DND-41 (cell line): Measurements from ENCODE around the gene RPS26.

Experiments used
- ATAC-seq: fragments of 200-7000 bp; cut with Tn5 transposase; 3 replicates; pipeline ENCODE4 v1.9.1; 2021; ENCODE audit warnings: low read depth; ENCODE audit not compliant: insufficient read depth
- DNase-seq: peaks from one replicate; pipeline ENCODE4 v3.0.0-alpha.2; 2020
- H2AFZ ChIP-seq: 2 replicates; pipeline ENCODE4 v1.6.0; 2012; ENCODE audit warnings: low read depth, low read length
- H3K27ac ChIP-seq: 2 replicates; pipeline ENCODE4 v1.5.1; 2012; ENCODE audit warnings: low read length, inconsistent platforms
- H3K27me3 ChIP-seq: fragments of 200-600 bp; sonication (generic); 2 replicates; pipeline ENCODE4 v1.6.0; 2012; ENCODE audit warnings: low read length, mild to moderate bottlenecking, inconsistent platforms; ENCODE audit not compliant: insufficient read depth, poor library complexity
- H3K36me3 ChIP-seq: 2 replicates; pipeline ENCODE4 v1.5.1; 2012; ENCODE audit warnings: low read length, inconsistent platforms; ENCODE audit not compliant: insufficient read depth
- H3K4me1 ChIP-seq: 2 replicates; pipeline ENCODE4 v1.5.1; 2012; ENCODE audit warnings: mild to moderate bottlenecking, low read length; ENCODE audit not compliant: insufficient read depth
- H3K4me2 ChIP-seq: 2 replicates; pipeline ENCODE4 v1.6.0; 2012; ENCODE audit warnings: mild to moderate bottlenecking, moderate library complexity, low read length, inconsistent platforms; ENCODE audit not compliant: insufficient read depth
- H3K4me3 ChIP-seq, 2 experiments: fragments of 200-600 bp in 1 of 2; shearing (Covaris generic) in 1 of 2; 2 replicates each; pipeline ENCODE4 v1.5.1; 2012 to 2016; ENCODE audit warnings: inconsistent platforms in 2 of 2, low read length in 2 of 2, mild to moderate bottlenecking in 2 of 2, low read depth in 1 of 2, moderate library complexity in 1 of 2
- H3K79me2 ChIP-seq: 2 replicates; pipeline ENCODE4 v1.6.0; 2012; ENCODE audit warnings: low read length, inconsistent platforms; ENCODE audit not compliant: insufficient read depth
- H3K9ac ChIP-seq: 2 replicates; pipeline ENCODE4 v1.6.0; 2012; ENCODE audit warnings: low read depth, mild to moderate bottlenecking, inconsistent platforms, low read length, moderate library complexity
- H3K9me3 ChIP-seq: 2 replicates; pipeline ENCODE4 v1.5.1; 2012; ENCODE audit warnings: low read length, moderate library complexity, mild to moderate bottlenecking, inconsistent platforms; ENCODE audit not compliant: insufficient read depth, severe bottlenecking
- H4K20me1 ChIP-seq: 2 replicates; pipeline ENCODE4 v1.6.0; 2012; ENCODE audit warnings: low read length; ENCODE audit not compliant: insufficient read depth
- CTCF ChIP-seq: IDR thresholded peaks from 2 replicates; pipeline ENCODE4 v1.5.1; 2012; ENCODE audit warnings: borderline replicate concordance, low read length, moderate library complexity, mild to moderate bottlenecking; ENCODE audit not compliant: poor library complexity, severe bottlenecking; ENCODE audit errors: extremely low read depth
- EZH2 ChIP-seq: IDR thresholded peaks from 3 replicates; pipeline ENCODE4 v1.6.1; 2012; ENCODE audit warnings: borderline replicate concordance, low read depth, mild to moderate bottlenecking, moderate library complexity, low read length, inconsistent platforms; ENCODE audit not compliant: severe bottlenecking

The RPS26 gene

GRCh38 chr12:56013482-56013881 is 28.2 kb upstream of the RPS26 start:
- H3K27me3 ChIP-seq = no peaks in the 10 kb centered on the region
- no peaks in the 10 kb centered on the region for H3K9me3 ChIP-seq
- DNase-seq (no peak), ATAC-seq (no peak)
- no peak overlapping the region for H3K9ac ChIP-seq
- H3K36me3 ChIP-seq = no peaks in the 10 kb centered on the region
- H3K27ac ChIP-seq = no peak overlapping the region
- H2AFZ ChIP-seq = no peak overlapping the region
- TF ChIP-seq CTCF (no peak), EZH2 (no peak)
- H3K4me1 ChIP-seq = no peaks in the 10 kb centered on the region
- no peak overlapping the region for H3K4me3 ChIP-seq
- no peaks in the 10 kb centered on the region for H4K20me1 ChIP-seq
- H3K4me2 ChIP-seq = no peak overlapping the region
- H3K79me2 ChIP-seq = no peaks in the 10 kb centered on the region

- Histone ChIP-seq H3K4me2 (no peak overlapping the region), H3K27me3 (no peaks in the 10 kb centered on the region), H3K36me3 (no peaks in the 10 kb centered on the region), H3K79me2 (no peaks in the 10 kb centered on the region), H2AFZ (no peak overlapping the region), H3K9me3 (no peaks in the 10 kb centered on the region), H3K27ac (no peak overlapping the region), H3K4me1 (peaks cover under 1% of the 10 kb centered on the region; the same call in 1 of the 2 replicates), H3K4me3 (no peak overlapping the region), H3K9ac (no peak overlapping the region), H4K20me1 (no peaks in the 10 kb centered on the region)
- ATAC-seq = no peak
- DNase-seq = no peak
- no peak for TF ChIP-seq EZH2
- no peak for TF ChIP-seq CTCF
These were observed 27.5 kb upstream of the RPS26 start for GRCh38 chr12:56014205-56014604.

GRCh38 chr12:56017181-56017580 is 24.5 kb upstream of the RPS26 start:
- Histone ChIP-seq H3K27me3 (no peaks in the 10 kb centered on the region), H2AFZ (no peak overlapping the region), H3K9me3 (no peaks in the 10 kb centered on the region), H3K79me2 (peaks cover 8% of the 10 kb centered on the region), H3K9ac (no peak overlapping the region), H4K20me1 (no peaks in the 10 kb centered on the region), H3K4me1 (peaks cover 29% of the 10 kb centered on the region), H3K4me2 (no peak overlapping the region), H3K4me3 (no peak overlapping the region), H3K27ac (no peak overlapping the region), H3K36me3 (no peaks in the 10 kb centered on the region)
- TF ChIP-seq EZH2 (no peak), CTCF (no peak)
- no peak for ATAC-seq
- DNase-seq = no peak

GRCh38 chr12:56018356-56018755 is 23.4 kb upstream of the RPS26 start:
- Histone ChIP-seq H3K9me3 (no peaks in the 10 kb centered on the region), H3K9ac (no peak overlapping the region), H4K20me1 (no peaks in the 10 kb centered on the region), H3K27me3 (no peaks in the 10 kb centered on the region), H3K4me2 (no peak overlapping the region), H2AFZ (no peak overlapping the region), H3K36me3 (no peaks in the 10 kb centered on the region), H3K27ac (no peak overlapping the region), H3K4me1 (peaks cover 40% of the 10 kb centered on the region), H3K79me2 (peaks cover 15% of the 10 kb centered on the region), H3K4me3 (no peak overlapping the region)
- TF ChIP-seq CTCF (no peak), EZH2 (no peak)
- ATAC-seq (no peak), DNase-seq (no peak)
